ENCODE measurements around the gene P2RY14. TPM values are rescaled to one million over a fixed set of nuclear protein-coding genes. Genes with fewer than 3 reads are reported as not detected.

P2RY14 gene
- total RNA-seq, 4 donors from 2014 or later = 1.8 to 3.7 (median 2.8) TPM

- TF ChIP-seq POLR2A (IDR thresholded peaks at IDR 0.05) (no peak), CTCF (IDR thresholded peaks at IDR 0.05) (no peak)
- WGBS, 2 donors = 76 to 80% methylated on average over 9 of the region's 9 CpGs
- intact Hi-C loops (cut with DNase I; ENCODE audit: low total_unique reads) = loop anchor here (10.0 kb wide), 1 partner anchor 57 kb away; no protein-coding TSS in a partner anchor
- H3K4me3 ChIP-seq (ENCODE audit: low read depth, poor library complexity, severe bottlenecking) = no peak overlapping the region
- DNase-seq (ENCODE audit: low spot score in 2 of 2) = no peak
Observed at GRCh38 chr3:151281671-151282324, 3.5 kb upstream of the P2RY14 start.

DNA sequence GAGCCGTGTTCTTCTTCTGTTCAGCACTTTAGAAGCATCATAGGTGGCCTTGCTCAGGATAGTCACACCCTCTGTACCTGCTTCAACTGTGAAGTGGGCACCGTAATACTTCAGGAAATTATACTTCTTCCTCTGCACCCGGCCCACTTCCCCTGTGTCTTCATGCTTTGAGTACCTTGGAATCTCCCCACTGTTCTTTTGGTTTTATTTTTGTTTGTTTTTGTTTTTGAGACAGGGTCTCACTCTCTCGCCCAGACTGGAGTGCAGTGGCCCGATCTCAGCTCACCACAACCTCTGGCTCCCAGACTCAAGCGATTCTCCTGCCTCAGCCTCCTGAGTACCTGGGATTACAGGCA is 1.7 kb downstream of the P2RY14 start:
- no peak for DNase-seq (ENCODE audit: low spot score in 2 of 2)
- TF ChIP-seq POLR2A (IDR thresholded peaks at IDR 0.05) (no peak), CTCF (IDR thresholded peaks at IDR 0.05) (no peak)
- H3K4me3 ChIP-seq (ENCODE audit: low read depth, poor library complexity, severe bottlenecking) = no peak overlapping the region
- WGBS, 2 donors = 75 to 81% methylated on average over 6 of the region's 6 CpGs
- intact Hi-C loops (cut with DNase I; ENCODE audit: low total_unique reads) = no loop called here

DNA sequence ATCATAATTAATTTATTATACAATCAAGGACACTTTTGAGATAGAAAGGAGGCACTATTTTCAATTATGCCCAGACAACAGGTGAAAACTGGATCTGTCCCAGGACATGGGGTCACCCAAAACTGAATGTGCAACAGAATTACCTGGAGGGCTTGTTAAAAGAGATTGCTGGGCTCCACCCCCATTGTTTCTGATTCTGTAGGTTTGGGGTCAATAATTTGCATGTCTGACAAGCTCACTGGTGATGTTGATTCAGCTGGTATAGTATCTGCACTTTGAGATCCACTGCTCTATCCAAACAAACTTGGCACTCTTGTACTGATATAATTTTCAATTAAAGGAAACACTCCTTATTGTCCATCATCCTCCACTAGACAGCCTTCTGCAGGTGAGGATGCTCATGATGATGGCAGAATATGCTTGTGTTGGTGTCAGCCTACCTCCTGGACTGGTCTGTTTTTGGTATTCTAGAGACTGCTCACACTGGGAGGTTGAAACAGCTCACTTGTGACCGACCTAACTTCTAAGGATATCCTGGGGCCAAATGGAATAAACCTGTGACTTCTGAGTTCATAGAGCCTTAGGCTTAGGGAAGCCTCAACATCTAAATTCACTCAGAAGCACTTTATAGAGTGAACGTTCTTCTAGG is 2.2 kb downstream of the P2RY14 start:
- TF ChIP-seq CTCF (IDR thresholded peaks at IDR 0.05) (no peak), POLR2A (IDR thresholded peaks at IDR 0.05) (no peak)
- no peak overlapping the region for H3K4me3 ChIP-seq (ENCODE audit: low read depth, poor library complexity, severe bottlenecking)
- no peak for DNase-seq (ENCODE audit: low spot score in 2 of 2)
- WGBS, 2 donors = 63% methylated on average over 2 of the region's 2 CpGs
- intact Hi-C loops (cut with DNase I; ENCODE audit: low total_unique reads) = no loop called here

- intact Hi-C loops (cut with DNase I; ENCODE audit: low total_unique reads) = no loop called here
- WGBS, 2 donors = 72 to 82% methylated on average over 5 of the region's 5 CpGs
- TF ChIP-seq POLR2A (IDR thresholded peaks at IDR 0.05) = no peak
- no peak overlapping the region for H3K4me3 ChIP-seq (ENCODE audit: low read depth, poor library complexity, severe bottlenecking)
- no peak for DNase-seq (ENCODE audit: low spot score in 2 of 2)
Observed at GRCh38 chr3:151275091-151275490, 3.3 kb downstream of the P2RY14 start.

DNA sequence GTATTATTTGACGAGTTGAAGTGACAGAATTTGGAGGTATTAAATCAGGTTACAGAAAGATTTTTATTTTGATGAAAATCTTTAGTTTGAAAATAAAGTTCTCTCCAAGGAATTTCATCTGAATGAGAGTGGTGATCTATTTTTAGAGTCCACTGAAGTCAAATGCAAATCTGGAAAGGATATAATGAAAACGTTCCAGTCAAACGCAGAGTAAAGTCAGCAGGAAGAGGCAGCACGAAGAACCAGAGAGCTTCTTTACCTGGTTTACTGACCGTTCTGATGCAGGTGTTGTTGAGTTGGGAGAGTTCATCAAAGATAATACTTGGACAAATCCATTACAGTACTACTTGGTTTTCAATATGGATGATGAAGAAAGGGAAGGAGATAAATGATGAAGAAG is 8.7 kb downstream of the P2RY14 start:
- WGBS, 2 donors = 58 to 59% methylated on average over 5 of the region's 5 CpGs

More for the DNA sequence above, 8.7 kb downstream of the P2RY14 start:
- intact Hi-C loops (cut with DNase I; ENCODE audit: low total_unique reads) = no loop called here
- no peak for TF ChIP-seq POLR2A (IDR thresholded peaks at IDR 0.05)
- no peak for TF ChIP-seq CTCF (IDR thresholded peaks at IDR 0.05)
- no peak overlapping the region for H3K4me3 ChIP-seq (ENCODE audit: low read depth, poor library complexity, severe bottlenecking)
- no peak for DNase-seq (ENCODE audit: low spot score in 2 of 2)
